Gastroesophageal sphincter (tissue), 4 donors: ENCODE results near the gene INPP4B. TPM values are rescaled to one million over a fixed set of nuclear protein-coding genes. Genes with fewer than 3 reads are reported as not detected.

Experiments
- ATAC-seq: fragments of 150-250 bp; one replicate; pipeline ENCODE4 v1.9.1; 2016; ENCODE audit warnings: mild to moderate bottlenecking, moderate library complexity
- H3K27ac ChIP-seq, 4 donors: fragments of 200-600 bp; sonication (generic) in 3 of 4; 1 replicate in 3 of 4; 2 replicates in 1 of 4; pipeline ENCODE4 v1.5.1; 2016 to 2019
- H3K27me3 ChIP-seq: fragments of 200-600 bp; sonication (generic); one replicate; pipeline ENCODE4 v1.5.1; 2019
- H3K36me3 ChIP-seq, 2 donors: fragments of 200-600 bp; sonication (generic); one replicate each; pipeline ENCODE4 v1.5.1; 2019; ENCODE audit warnings: control low read depth in 1 of 2
- H3K4me1 ChIP-seq, 3 donors: fragments of 200-600 bp; sonication (generic); 1 replicate in 2 of 3; 2 replicates in 1 of 3; pipeline ENCODE4 v1.5.1; 2016 to 2019; ENCODE audit warnings: control low read depth in 2 of 3
- H3K4me3 ChIP-seq, 2 donors: fragments of 200-600 bp; sonication (generic); one replicate each; pipeline ENCODE4 v1.5.1; 2019; ENCODE audit warnings: mild to moderate bottlenecking in 1 of 2, moderate library complexity in 1 of 2
- H3K9me3 ChIP-seq, 3 donors: fragments of 200-600 bp; sonication (generic); one replicate each; pipeline ENCODE4 v1.5.1; 2017 to 2019; ENCODE audit warnings: control low read depth in 2 of 3
- CTCF ChIP-seq, 4 experiments: fragments of 200-600 bp in 2 of 4; fragments of 450-650 bp in 2 of 4; sonication (generic) in 1 of 4; IDR thresholded peaks; one replicate each; pipeline ENCODE4 v1.5.1; 2017 to 2019; ENCODE audit warnings: antibody characterized with exemption in 4 of 4, mild to moderate bottlenecking in 2 of 4, moderate library complexity in 2 of 4
- EP300 ChIP-seq: sonication (generic); formaldehyde crosslinking; IDR thresholded peaks from one replicate; pipeline ENCODE4 v1.6.1; 2017; ENCODE audit warnings: antibody characterized with exemption, mild to moderate bottlenecking
- POLR2A ChIP-seq, 2 donors: fragments of 450-650 bp; IDR thresholded peaks; one replicate each; pipeline ENCODE4 v1.6.1; 2017; ENCODE audit warnings: antibody characterized with exemption in 2 of 2, mild to moderate bottlenecking in 2 of 2, moderate library complexity in 1 of 2
- POLR2AphosphoS5 ChIP-seq: sonication (generic); formaldehyde crosslinking; IDR thresholded peaks from one replicate; pipeline ENCODE4 v1.6.1; 2017; ENCODE audit warnings: antibody characterized with exemption
- WGBS, 2 donors: methylation state at CpG; one replicate each; pipeline ENCODE4 v1.1.5; 2018; ENCODE audit warnings: low coverage in 1 of 2; 5-methylcytosine and 5-hydroxymethylcytosine counted together
- total RNA-seq, 4 donors: library from RNA; depleted of rRNA; stranded (reverse); fragments of >200 nt; gene quantifications; one replicate each; pipeline ENCODE4 v1.1.0, GENCODE V29; 2016

INPP4B gene
- total RNA-seq, 4 donors from 2014 or later = 17.6 to 63.8 (median 31.3) TPM

GRCh38 chr4:142318280-142318679, 527.8 kb downstream of the INPP4B start:
- TF ChIP-seq POLR2A (IDR thresholded peaks at IDR 0.05) = no peak
- TF ChIP-seq CTCF (IDR thresholded peaks at IDR 0.05) = no peak
- no peak for TF ChIP-seq EP300
- no peak for TF ChIP-seq POLR2AphosphoS5
- no peaks in the 10 kb centered on the region for H3K27me3 ChIP-seq
- H3K4me1 ChIP-seq = no peaks in the 10 kb centered on the region
- no peak for ATAC-seq
- H3K27ac ChIP-seq = no peak overlapping the region
- H3K9me3 ChIP-seq = no peaks in the 10 kb centered on the region
- WGBS, 2 donors = 38 to 53% methylated on average over 1 of the region's 1 CpG
- H3K4me3 ChIP-seq = no peak overlapping the region
- peaks cover 0 to 9% of the 10 kb centered on the region in 2 donors for H3K36me3 ChIP-seq

GRCh38 chr4:142316913-142317312, 529.2 kb downstream of the INPP4B start:
- Histone ChIP-seq H3K27ac (no peak overlapping the region), H3K36me3 (peaks cover 0 to 18% of the 10 kb centered on the region in 2 donors), H3K9me3 (no peaks in the 10 kb centered on the region), H3K4me1 (no peaks in the 10 kb centered on the region), H3K4me3 (no peak overlapping the region), H3K27me3 (no peaks in the 10 kb centered on the region)
- TF ChIP-seq CTCF (IDR thresholded peaks at IDR 0.05) (no peak), EP300 (no peak), POLR2AphosphoS5 (no peak), POLR2A (IDR thresholded peaks at IDR 0.05) (no peak)
- no peak for ATAC-seq
- WGBS, 2 donors = 92 to 94% methylated on average over 2 of the region's 2 CpGs

GRCh38 chr4:142316025-142316424, 530.1 kb downstream of the INPP4B start:
- Histone ChIP-seq H3K4me3 (no peak overlapping the region), H3K27me3 (no peaks in the 10 kb centered on the region), H3K4me1 (no peaks in the 10 kb centered on the region), H3K36me3 (peaks cover 0 to 18% of the 10 kb centered on the region in 2 donors), H3K9me3 (no peaks in the 10 kb centered on the region), H3K27ac (no peak overlapping the region)
- WGBS, 2 donors = 47 to 83% methylated on average over 1 to 2 of the region's 2 CpGs
- no peak for ATAC-seq
- no peak for TF ChIP-seq CTCF (IDR thresholded peaks at IDR 0.05)
- TF ChIP-seq POLR2AphosphoS5 = no peak
- TF ChIP-seq POLR2A (IDR thresholded peaks at IDR 0.05) = no peak
- no peak for TF ChIP-seq EP300

- Histone ChIP-seq H3K27ac (no peak overlapping the region), H3K9me3 (no peaks in the 10 kb centered on the region), H3K4me1 (no peaks in the 10 kb centered on the region), H3K27me3 (no peaks in the 10 kb centered on the region), H3K4me3 (no peak overlapping the region), H3K36me3 (peaks cover 0 to 18% of the 10 kb centered on the region in 2 donors)
- 82 to 91% methylated on average over 7 of the region's 7 CpGs for WGBS, 2 donors
- no peak for ATAC-seq
- TF ChIP-seq CTCF (IDR thresholded peaks at IDR 0.05) (no peak), EP300 (no peak), POLR2AphosphoS5 (no peak), POLR2A (IDR thresholded peaks at IDR 0.05) (no peak)
Observed at GRCh38 chr4:142314686-142315085, 531.4 kb downstream of the INPP4B start.

- H3K4me3 ChIP-seq = no peak overlapping the region
- H3K4me1 ChIP-seq = no peaks in the 10 kb centered on the region
- TF ChIP-seq EP300 = no peak
- no peak for TF ChIP-seq CTCF (IDR thresholded peaks at IDR 0.05)
- no peak for TF ChIP-seq POLR2AphosphoS5
- no peak for TF ChIP-seq POLR2A (IDR thresholded peaks at IDR 0.05)
- no peak overlapping the region for H3K27ac ChIP-seq
- peaks cover 0 to 18% of the 10 kb centered on the region in 2 donors for H3K36me3 ChIP-seq
- WGBS, 2 donors = 71 to 100% methylated on average over 1 of the region's 1 CpG
- H3K27me3 ChIP-seq = no peaks in the 10 kb centered on the region
- H3K9me3 ChIP-seq = no peaks in the 10 kb centered on the region
- no peak for ATAC-seq
Observed at GRCh38 chr4:142314247-142314646, 531.9 kb downstream of the INPP4B start.
